ENCODE results near the gene HPN.
A peak's percentile ranks its signal among the peaks of the same experiment; 100 is the strongest.
"Not testable (repeated sequence)": the region's sequence is repeated elsewhere in the genome, so short reads cannot be mapped to it uniquely, and the experiment has no call there.

HPN gene

GRCh38 chr19:35028600-35028885 lies 13.0 kb upstream of the HPN start:
- not testable (repeated sequence) for DNase-seq

DNA sequence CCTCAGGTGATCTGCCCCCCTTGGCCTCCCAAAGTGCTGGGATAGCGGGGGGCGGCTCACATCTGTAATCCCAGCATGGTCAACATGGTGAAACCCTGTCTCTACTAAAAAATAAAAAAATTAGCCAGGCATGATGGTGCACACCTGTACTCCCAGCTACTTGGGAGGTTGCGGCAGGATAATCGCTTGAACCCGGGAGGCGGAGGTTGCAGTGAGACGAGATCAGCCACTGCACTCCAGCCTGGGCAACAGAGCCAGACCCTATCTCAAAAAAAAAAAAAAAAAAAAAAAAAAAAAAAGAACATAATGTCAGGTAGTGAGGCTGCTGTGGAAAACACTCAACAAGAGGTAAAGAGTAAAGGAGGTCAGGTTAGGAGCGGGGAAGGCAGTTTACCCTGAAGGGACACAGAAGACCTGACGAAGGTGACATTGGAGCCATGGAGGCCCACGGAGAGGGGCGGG lies 12.2 kb upstream of the HPN start:
- not testable (repeated sequence) for DNase-seq

DNA sequence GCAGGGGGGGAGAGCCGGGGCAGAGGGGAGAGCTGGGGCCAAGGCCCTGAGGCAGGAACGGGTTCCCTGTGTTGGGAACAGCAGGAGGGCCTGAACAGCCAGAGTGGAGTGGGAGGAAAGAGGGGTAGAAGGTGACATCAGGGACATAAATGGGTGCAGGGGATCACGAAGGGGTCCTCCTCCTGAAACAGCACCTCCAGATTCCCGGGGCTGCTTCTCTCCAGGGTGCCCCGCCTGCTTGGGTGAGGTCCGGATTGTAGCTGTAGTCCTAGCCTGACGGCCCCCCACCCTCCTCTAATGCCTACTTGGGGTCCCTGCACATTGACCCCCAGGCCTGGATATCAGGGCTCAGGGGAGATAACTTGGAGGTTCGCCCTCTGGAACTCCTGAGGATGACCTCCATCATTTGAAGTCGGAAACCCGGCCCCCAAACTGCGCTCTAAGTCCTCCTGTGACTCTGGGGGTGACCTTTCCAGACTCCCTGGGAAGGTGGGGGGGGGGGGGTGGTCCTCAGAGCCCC lies 11.7 kb upstream of the HPN start:
- no peak for DNase-seq

- peak; percentile 69 for DNase-seq
Observed at GRCh38 chr19:35030257-35031071, 11.1 kb upstream of the HPN start, which contains the start of gene SCN1B. Gene SCN1B, plus strand, starts transcription at chr19:35030470. Its CDS starts 351 bp downstream, at chr19:35030821.

- DNase-seq: peak; percentile 67
Observed at GRCh38 chr19:35031072-35031881, 10.2 kb upstream of the HPN start.

- no peak for DNase-seq
Observed at GRCh38 chr19:35032356-35032865, 9.1 kb upstream of the HPN start.

DNA sequence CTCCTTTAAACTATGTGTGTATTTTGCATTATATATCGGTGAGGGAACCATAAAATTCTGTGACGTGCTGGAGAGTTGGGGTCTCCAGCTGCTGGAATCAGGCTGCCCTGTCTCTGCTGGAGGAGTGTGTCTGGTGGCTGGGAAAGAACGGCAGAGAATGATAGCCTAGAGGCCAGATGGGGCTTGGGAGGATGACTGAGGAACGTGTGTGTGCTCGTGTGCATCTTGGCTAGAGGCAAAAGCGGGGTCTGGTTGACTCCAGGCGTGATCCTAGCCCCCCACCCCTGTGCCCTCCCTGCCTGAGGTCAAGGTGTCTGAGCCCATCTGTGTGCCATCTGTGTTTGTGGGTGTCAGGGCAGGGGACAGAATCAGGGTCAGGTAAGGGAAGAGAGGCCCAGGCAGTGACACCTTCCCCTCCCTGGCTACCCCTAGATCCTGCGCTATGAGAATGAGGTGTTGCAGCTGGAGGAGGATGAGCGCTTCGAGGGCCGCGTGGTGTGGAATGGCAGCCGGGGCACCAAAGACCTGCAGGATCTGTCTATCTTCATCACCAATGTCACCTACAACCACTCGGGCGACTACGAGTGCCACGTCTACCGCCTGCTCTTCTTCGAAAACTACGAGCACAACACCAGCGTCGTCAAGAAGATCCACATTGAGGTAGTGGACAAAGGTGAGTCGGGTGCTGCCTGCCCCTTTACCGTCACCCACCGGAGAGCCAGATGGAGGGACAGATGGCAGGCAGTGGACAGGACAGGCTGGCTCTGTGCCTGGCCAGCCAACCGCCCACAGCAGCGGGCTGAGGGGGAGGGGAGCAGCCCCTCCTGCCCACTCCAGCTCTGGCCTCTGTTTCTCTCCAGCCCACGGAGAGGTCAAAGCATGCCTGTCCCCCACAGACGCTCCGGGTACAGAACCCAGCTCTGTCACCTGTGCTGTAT lies 8.2 kb upstream of the HPN start:
- no peak for DNase-seq

DNA sequence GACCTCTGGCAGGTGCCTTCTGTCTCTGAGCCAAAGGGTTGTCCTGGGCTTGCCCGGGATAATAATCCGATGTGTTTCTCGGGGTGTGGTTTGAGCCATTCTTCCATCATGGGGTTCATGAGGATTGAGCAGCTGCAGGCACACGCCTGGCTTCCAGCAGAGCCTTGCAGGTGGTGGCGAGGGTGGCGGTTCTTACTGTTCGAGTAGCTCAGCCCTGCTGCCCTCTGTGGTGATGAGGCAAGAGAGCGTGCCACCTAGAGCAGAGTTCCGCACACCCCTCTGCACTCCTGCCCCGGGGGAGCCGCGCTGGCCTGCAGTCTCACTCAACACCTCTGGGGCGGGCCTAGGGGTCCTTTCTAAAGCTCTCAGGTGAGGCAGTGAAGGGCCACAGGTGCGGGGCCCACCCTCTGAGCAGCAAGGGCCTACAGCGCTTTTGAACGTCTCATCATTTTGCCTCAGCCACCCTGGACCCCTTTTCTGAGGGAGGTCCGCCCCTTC lies 7.5 kb upstream of the HPN start:
- no peak for DNase-seq

DNA sequence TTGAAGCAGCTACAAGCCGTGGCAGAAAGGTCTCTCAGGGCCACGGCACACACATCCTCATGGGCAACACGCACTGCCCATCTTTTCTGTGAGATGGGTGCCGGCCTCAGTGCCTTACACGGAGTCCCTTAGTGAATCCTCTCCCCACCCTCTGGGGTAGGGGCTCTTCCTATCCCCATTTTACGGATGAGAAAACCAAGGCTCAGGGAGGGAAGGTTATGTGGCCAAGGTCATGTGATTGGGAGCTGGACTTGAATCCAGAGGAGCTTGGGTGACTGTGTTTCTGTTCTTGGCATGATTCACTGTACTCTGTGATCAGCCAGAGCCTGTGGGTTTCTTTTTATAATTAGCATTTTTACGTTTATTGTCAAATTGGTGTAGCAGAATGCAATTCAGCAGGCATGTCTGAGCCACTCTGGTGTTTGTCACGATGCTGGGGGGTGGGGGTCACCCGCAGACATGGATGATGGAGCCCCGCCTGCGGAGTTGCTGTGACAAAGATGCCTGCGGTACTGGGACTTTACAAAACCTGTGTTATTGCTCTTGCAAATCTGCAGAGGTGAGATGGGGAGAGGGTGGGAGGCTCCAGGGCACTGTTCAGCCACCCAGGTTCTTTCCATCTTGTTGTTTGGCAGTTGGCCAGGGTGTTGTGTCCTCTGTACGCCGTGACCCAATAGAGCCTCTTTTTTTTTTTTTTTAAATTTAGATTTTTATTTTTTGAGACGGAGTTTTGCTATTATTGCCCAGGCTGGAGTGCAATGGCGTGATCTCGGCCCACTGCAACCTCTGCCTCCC lies 6.7 kb upstream of the HPN start:
- no peak for DNase-seq

DNA sequence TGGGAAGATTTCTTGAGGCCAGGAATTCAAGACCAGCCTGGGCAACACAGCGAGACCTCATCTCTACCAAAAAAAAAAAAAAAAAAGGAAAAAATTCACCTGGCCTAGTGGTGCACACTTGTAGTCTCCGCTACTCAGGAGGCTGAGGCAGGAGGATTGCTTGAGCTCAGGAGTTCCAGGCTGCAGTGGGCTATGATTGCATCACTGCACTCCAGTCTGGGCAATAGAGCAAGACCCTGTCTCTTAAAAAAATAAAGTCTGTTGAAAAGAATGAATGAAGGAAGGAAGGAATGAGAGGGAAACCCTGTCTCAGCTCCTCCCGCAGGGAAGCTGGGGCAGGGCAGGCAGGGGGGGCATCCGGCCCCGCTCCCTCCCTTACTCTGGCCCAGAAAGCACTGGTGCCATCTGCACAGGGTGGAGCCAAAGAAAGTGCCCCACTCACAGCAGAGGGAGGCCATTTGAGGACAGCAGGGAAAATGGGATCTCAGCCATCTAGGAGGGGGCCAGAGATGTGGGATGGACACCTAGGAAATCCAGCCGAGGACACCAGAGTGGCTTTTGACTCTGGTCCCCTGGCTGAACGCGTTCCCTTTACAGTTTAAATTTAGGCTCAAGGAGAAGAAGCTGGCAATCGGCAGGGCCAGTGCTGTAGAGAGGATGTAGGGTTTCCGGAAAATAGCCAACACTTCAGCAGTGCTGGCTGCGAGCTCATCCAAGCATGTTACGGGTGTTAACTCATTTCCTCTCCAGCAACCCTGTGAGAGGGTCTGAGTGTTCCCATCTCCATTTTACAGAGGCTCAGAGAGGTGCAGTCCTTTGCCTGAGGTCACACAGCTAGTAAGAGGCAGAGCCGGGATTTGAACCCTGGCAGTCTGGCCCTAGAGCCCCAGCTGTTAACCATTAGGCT lies 3.6 kb upstream of the HPN start:
- no peak for DNase-seq

DNA sequence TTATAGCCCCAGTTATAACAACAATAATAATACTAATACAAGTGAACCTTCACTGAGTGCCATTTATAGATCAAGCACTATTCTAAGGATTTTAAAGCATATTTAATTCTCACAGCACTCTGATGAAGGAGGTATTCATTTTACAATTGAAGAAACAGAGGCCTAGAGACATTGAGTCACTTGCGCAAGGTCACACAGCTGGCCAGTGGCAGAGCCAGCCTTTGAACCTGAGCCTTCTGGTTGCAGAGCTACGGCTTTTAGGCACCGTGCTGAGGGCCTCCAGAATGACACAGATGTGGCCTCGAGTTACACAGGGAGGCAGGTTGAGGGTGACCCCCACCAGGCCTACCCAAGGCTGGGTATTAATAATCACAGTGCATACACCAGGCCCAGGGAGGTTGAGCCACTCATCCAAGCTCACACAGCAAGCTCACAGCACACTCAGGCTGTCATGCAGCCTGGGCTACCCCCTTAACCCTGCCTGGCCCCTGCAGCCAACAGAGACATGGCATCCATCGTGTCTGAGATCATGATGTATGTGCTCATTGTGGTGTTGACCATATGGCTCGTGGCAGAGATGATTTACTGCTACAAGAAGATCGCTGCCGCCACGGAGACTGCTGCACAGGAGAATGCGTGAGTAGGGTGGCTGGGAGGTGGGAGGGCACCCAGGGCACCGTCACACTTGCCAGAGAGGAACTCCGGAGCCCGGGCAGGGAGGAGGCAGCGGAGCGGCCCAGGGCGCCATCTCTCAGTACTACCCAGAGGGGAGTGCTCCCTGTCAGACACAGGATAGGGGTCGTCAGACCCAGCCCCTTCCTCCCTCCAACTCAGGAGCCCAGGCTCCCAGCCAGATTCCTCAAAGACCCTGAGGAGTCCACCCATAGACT lies 2.7 kb upstream of the HPN start:
- no peak for DNase-seq

GRCh38 chr19:35039881-35040825 lies 1.4 kb upstream of the HPN start:
- no peak for DNase-seq

GRCh38 chr19:35040826-35041547 lies 534 bp upstream of the HPN start:
- DNase-seq: peak; percentile 66

DNA sequence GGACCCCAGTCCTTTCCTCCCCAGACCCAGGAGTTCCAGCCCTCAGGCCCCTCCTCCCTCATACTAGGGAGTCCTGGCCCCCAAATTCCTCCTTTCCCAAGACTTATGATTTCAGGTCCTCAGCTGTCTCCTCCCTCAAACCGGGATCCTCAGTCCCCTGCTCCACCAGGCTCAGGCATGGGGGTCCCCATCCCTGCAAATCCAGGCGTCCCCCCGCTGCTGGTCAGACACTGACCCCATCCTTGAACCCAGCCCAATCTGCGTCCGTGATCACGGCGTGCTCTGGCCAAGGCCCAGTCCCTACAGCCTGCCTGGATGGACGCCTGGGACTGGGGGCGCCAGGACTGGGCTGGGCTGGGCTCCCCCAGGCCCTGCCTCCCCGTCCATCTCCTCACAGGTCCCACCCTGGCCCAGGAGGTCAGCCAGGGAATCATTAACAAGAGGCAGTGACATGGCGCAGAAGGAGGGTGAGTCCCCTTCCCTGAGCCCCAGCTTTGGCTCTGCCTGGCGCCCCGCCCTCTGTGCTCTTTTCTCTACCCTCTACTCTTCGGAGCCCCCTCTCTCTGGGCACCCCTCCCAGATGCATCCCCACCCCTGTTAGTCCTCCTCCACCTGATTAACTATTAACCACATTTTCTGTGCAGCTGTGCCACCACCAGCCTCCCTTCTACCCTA lies 672 bp downstream of the HPN start:
- no peak for DNase-seq

DNA sequence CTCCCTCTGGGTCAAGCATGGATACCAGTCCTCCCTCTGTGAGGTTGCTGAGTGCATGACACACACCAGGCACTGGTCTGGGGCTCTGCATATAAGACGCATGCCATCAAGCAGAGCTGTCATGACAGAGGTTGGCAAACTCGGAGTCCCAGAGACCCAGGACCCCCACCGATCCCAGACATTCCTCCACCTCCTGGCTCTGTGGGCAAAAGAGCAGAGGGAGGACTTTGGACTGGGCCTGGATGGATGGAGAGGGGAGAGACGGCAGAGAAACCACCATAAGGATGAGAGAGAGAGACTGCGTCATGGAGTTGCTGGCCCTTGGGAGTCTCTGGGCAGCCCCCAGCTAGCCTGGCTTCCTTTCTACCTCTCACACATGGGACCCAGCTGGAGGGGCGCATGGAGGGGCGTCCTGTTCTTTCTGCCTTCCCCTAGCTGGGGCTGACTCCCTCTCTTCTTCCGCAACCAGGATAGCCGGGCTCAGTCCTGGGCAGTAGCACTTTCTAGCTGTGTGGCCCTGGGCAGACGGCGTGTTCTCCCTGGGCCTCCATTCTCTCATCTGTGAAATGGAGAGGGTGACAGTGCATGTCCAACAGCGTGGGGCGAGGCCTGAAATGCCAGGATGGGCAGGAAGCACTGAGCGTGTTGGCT lies 1.6 kb downstream of the HPN start:
- DNase-seq: no peak

DNA sequence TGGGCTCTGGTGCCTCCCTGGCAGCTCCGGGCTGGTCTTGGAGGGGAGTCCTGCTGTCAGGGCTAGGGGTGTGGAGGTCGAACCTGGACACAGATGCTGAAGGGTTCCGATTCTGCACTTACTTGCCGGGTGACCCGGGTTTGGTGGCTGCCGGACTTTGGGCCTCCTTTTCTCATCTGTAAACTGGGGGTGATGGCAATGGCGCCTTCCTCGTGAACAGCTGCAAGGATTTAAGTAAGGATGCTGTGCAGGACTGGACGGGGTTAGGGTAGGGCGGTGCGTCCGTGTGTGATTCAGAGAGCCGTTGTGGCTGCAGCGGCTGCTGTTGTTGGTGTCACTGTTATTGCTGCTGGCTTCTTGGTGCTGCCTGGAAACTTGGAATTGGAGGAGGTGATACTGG lies 2.4 kb downstream of the HPN start:
- DNase-seq: no peak
